ENCODE results near the gene PTPRJ.
A peak's percentile ranks its signal among the peaks of the same experiment; 100 is the strongest.
"Not testable (repeated sequence)": the region's sequence is repeated elsewhere in the genome, so short reads cannot be mapped to it uniquely, and the experiment has no call there.

Gene PTPRJ

GRCh38 chr11:48019217-48019584 is 38.8 kb downstream of the PTPRJ start:
- peak; percentile 50 for DNase-seq

GRCh38 chr11:48019595-48019994 is 39.2 kb downstream of the PTPRJ start:
- no peak for DNase-seq

GRCh38 chr11:48020092-48020755 is 39.9 kb downstream of the PTPRJ start:
- DNase-seq = peak; percentile 62

GRCh38 chr11:48021201-48021820 is 41.0 kb downstream of the PTPRJ start:
- not testable (repeated sequence) for DNase-seq

GRCh38 chr11:48022445-48022844 is 42.1 kb downstream of the PTPRJ start:
- no peak for DNase-seq

- DNase-seq = not testable (repeated sequence)
These were observed 43.2 kb downstream of the PTPRJ start for GRCh38 chr11:48023608-48024007.

GRCh38 chr11:48024635-48025071 is 44.3 kb downstream of the PTPRJ start:
- DNase-seq = no peak

- no peak for DNase-seq
These were observed 45.1 kb downstream of the PTPRJ start for GRCh38 chr11:48025293-48025983.

GRCh38 chr11:48025984-48026340 is 45.6 kb downstream of the PTPRJ start:
- no peak for DNase-seq

- DNase-seq = no peak
These were observed 48.7 kb downstream of the PTPRJ start for GRCh38 chr11:48028914-48029680.

GRCh38 chr11:48029681-48030290 is 49.4 kb downstream of the PTPRJ start:
- DNase-seq = no peak

- no peak for DNase-seq
These were observed 51.2 kb downstream of the PTPRJ start for GRCh38 chr11:48031602-48032001.

- DNase-seq = no peak
These were observed 52.4 kb downstream of the PTPRJ start for GRCh38 chr11:48032721-48033120.

GRCh38 chr11:48033918-48034341 is 53.6 kb downstream of the PTPRJ start:
- no peak for DNase-seq

GRCh38 chr11:48034926-48035871 is 54.8 kb downstream of the PTPRJ start:
- DNase-seq = no peak

- no peak for DNase-seq
These were observed 55.7 kb downstream of the PTPRJ start for GRCh38 chr11:48036011-48036410.

GRCh38 chr11:48036466-48036865 is 56.1 kb downstream of the PTPRJ start:
- DNase-seq = no peak

- DNase-seq = no peak
These were observed 57.5 kb downstream of the PTPRJ start for GRCh38 chr11:48037709-48038468.

- no peak for DNase-seq
These were observed 60.6 kb downstream of the PTPRJ start for GRCh38 chr11:48040830-48041444.

GRCh38 chr11:48041877-48042695 is 61.7 kb downstream of the PTPRJ start:
- DNase-seq = no peak

All from activated CD4-positive, alpha-beta T cell treated with anti-CD3 and anti-CD28 coated beads for 48 hours (primary cell).